Epithelial cell of proximal tubule (primary cell): ENCODE data around the gene PCDHGC3. TPM values are rescaled to one million over a fixed set of nuclear protein-coding genes. Genes with fewer than 3 reads are reported as not detected.

Experiments used
- DNase-seq: peaks from one replicate; pipeline ENCODE4 v3.0.0-alpha.2; 2011; ENCODE audit warnings: low read depth
- H3K4me3 ChIP-seq: 2 replicates; pipeline ENCODE4 v1.5.1; 2011; ENCODE audit warnings: low read depth, mild to moderate bottlenecking, low read length
- total RNA-seq: library from RNA; depleted of rRNA; stranded (reverse); fragments of >200 nt; gene quantifications from 2 replicates; pipeline ENCODE4 v1.2.3, GENCODE V29; 2015
- TF ChIP-seq, protein P1 (sequence below): conservative IDR thresholded peaks from 2 replicates; pipeline ENCODE4 v1.5.1; 2012; ENCODE audit warnings: low read depth, mild to moderate bottlenecking, low read length

The PCDHGC3 gene
- total RNA-seq, 1 donor from 2014 or later, result 23.2 TPM

DNA sequence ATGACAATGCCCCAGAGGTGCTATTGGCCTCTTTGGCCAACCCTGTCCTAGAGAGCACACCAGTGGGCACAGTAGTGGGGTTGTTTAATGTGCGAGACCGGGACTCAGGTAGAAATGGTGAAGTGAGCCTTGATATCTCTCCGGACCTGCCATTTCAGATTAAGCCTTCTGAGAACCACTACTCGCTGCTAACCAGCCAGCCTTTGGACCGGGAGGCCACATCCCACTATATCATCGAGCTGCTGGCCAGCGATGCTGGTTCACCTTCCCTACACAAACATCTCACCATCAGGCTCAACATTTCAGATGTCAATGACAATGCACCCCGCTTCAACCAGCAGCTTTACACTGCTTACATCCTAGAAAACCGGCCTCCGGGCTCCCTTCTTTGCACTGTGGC lies 14.5 kb downstream of the PCDHGC3 start:
- TF ChIP-seq, protein P1, sequence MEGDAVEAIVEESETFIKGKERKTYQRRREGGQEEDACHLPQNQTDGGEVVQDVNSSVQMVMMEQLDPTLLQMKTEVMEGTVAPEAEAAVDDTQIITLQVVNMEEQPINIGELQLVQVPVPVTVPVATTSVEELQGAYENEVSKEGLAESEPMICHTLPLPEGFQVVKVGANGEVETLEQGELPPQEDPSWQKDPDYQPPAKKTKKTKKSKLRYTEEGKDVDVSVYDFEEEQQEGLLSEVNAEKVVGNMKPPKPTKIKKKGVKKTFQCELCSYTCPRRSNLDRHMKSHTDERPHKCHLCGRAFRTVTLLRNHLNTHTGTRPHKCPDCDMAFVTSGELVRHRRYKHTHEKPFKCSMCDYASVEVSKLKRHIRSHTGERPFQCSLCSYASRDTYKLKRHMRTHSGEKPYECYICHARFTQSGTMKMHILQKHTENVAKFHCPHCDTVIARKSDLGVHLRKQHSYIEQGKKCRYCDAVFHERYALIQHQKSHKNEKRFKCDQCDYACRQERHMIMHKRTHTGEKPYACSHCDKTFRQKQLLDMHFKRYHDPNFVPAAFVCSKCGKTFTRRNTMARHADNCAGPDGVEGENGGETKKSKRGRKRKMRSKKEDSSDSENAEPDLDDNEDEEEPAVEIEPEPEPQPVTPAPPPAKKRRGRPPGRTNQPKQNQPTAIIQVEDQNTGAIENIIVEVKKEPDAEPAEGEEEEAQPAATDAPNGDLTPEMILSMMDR, result no peak
- DNase-seq, result no peak
- no peak overlapping the region for H3K4me3 ChIP-seq

DNA sequence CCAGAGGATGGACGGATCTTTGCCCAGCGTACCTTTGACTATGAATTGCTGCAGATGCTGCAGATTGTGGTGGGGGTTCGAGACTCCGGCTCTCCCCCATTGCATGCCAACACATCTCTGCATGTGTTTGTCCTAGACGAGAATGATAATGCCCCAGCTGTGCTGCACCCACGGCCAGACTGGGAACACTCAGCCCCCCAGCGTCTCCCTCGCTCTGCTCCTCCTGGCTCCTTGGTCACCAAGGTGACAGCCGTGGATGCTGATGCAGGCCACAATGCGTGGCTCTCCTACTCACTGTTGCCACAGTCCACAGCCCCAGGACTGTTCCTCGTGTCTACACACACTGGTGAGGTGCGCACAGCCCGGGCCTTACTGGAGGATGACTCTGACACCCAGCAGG lies 15.0 kb downstream of the PCDHGC3 start:
- H3K4me3 ChIP-seq, result no peak overlapping the region
- DNase-seq, result no peak
- TF ChIP-seq, protein P1, result no peak

DNA sequence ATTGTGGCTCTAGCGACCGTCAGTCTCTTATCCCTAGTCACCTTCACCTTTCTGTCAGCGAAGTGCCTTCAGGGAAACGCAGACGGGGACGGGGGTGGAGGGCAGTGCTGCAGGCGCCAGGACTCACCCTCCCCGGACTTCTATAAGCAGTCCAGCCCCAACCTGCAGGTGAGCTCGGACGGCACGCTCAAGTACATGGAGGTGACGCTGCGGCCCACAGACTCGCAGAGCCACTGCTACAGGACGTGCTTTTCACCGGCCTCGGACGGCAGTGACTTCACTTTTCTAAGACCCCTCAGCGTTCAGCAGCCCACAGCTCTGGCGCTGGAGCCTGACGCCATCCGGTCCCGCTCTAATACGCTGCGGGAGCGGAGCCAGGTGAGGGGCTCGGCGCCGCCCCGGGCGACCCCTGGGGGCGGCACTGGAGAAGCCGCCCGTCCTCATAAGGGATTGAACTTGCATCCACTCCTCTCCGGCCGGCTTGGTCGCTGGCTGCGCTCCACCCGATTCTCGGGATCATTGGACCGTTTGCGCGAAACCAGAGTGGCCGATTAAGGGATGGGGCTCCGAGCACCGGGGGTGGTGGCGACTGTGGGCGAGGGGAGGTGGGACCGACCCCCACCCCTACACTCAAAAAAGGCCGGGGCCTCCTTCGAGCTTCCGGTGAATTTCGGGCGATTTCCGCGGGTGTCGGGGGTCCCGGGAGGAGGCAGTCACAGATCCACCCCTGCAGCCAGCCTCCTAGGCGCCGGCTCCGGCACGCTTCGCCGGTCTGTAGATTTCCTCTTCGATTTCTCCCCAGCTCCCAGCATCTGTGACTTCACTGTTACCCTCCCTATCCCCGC lies 15.8 kb downstream of the PCDHGC3 start:
- no peak overlapping the region for H3K4me3 ChIP-seq
- DNase-seq, result no peak
- TF ChIP-seq, protein P1, result no peak

DNA sequence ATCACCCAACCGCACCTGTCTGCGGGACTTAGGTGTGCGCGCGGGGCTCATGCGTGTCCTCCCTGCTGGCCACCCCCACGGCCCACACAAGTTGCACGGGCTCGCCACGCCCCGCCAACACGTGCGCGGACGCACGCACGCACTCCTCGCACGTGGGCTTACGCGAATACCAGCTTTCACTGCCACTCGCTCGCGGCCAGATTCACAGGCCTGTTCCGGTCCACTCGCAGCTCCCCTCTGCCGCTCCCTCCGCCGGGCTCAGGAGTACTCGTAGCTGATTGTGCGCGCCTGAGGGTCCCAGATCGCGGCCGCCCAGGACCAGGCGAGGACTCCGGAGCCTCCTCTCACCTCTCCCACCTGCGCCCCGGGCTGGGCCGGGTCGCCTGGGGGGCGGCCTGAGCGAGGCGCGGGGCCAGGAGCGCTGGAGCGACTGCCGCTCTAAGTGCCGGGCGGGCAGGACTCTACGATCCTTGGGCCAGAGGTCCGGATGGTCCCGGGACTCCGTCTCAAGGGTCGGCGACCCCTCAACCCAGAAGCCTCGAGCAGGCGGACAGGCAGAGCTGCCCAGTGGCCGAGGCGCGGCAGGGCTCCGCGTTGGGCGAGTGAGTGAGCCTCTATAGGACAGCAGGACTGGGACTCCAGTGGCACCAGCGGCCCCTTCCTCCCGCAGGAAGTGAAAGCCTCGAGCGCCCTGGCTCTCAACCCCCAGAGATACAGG lies 16.6 kb downstream of the PCDHGC3 start:
- TF ChIP-seq, protein P1, result no peak
- DNase-seq, result no peak
- H3K4me3 ChIP-seq, result no peak overlapping the region

DNA sequence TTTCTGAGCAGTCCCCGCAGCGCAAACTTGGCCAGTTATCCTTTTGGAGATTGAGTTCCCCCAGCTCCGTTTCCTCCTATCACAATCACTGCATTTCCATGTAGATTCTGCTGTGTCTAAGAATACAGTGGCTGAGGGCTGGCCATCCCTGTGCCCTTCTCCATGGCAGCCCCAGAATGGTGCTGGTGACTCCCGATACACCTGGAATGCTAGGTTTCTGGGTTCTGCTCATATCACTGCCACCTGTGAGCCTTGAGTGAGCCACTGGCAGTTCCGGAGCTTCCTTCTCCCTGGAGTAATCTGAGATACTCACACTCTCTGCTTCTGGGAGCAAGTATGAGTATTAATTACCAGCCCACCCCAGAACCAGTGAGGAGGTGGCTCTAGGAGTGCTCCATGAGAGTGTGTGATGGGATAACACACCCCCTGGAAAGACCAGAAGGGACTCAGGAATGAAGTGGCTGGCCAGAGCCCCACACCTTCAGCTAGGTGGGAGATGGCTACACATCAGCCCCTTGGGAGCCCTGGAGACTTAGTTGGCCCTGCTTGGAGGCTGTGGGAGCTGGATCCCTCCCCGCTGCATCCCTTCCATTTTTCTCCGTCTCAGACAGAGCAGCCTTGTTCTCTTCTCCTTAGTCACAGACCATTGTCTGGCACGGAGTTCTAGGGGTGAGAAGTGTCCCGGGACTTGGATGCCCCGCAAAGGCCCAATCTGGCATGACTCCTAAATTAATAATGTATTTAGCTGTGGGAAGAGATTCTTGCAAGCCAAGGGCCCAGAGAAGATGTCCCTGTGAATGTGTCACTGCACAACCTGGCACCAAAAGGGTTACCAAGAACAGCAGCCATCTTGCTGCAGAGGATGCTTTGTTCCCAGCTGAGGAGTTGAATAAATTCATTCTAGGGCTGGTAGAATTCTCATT lies 18.0 kb downstream of the PCDHGC3 start:
- TF ChIP-seq, protein P1, result no peak
- no peak for DNase-seq
- H3K4me3 ChIP-seq, result no peak overlapping the region

DNA sequence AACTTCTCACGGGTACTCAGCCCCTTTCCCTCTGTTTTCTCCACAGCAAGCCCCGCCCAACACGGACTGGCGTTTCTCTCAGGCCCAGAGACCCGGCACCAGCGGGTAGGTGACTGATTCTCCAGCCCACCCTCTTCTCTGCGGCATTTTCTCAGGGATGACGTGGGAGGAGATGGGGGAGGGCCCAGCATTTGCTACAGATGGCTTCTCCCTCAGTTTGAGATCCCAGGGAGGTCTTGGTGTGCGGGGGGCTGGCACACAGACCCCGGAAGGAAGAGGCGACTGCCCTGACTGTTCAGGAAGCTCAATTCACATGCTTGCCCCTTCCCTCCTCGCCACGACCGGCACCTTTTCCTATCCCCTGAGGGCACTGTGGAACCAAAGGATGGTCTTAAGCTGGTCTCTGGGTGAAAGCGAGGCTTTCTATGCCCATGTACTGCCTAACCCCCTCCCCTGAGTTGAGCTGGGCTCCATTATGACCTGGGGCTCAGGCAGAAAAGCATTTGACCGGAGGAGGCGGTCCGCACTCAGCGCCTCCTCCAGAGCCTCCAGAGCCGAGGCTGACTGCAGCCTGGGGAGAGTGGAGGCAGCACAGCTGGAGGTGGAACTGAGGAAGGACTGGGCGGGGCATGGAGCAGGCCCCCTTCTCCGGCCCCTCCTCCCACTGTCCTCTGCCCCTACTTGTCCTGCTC lies 19.1 kb downstream of the PCDHGC3 start:
- H3K4me3 ChIP-seq, result no peak overlapping the region
- DNase-seq, result no peak
- TF ChIP-seq, protein P1, result no peak
